Suprapubic skin (tissue), 4 donors: ENCODE results near the gene NETO2. TPM values are rescaled to one million over a fixed set of nuclear protein-coding genes. Genes with fewer than 3 reads are reported as not detected.
A peak's percentile ranks its signal among the peaks of the same experiment; 100 is the strongest.

Experiments used
- DNase-seq, 2 donors: peaks; one replicate each; pipeline ENCODE4 v3.0.0-alpha.2; 2019; ENCODE audit warnings: low spot score in 2 of 2
- H3K27ac ChIP-seq: fragments of 200-600 bp; sonication (generic); one replicate; pipeline ENCODE4 v1.5.1; 2019
- H3K27me3 ChIP-seq: fragments of 200-600 bp; sonication (generic); one replicate; pipeline ENCODE4 v1.5.1; 2019
- H3K36me3 ChIP-seq: fragments of 200-600 bp; sonication (generic); one replicate; pipeline ENCODE4 v1.5.1; 2019
- H3K4me1 ChIP-seq: fragments of 200-600 bp; sonication (generic); one replicate; pipeline ENCODE4 v1.5.1; 2019
- H3K4me3 ChIP-seq: fragments of 200-600 bp; sonication (generic); one replicate; pipeline ENCODE4 v1.5.1; 2019; ENCODE audit warnings: mild to moderate bottlenecking
- H3K9me3 ChIP-seq: fragments of 200-600 bp; sonication (generic); one replicate; pipeline ENCODE4 v1.5.1; 2019
- EP300 ChIP-seq: sonication (generic); formaldehyde crosslinking; IDR thresholded peaks from one replicate; pipeline ENCODE4 v1.6.1; 2017; ENCODE audit warnings: antibody characterized with exemption
- POLR2A ChIP-seq, 2 donors: fragments of 450-650 bp; IDR thresholded peaks; one replicate each; pipeline ENCODE4 v1.6.1; 2017; ENCODE audit warnings: antibody characterized with exemption in 2 of 2, mild to moderate bottlenecking in 2 of 2, moderate library complexity in 2 of 2
- POLR2AphosphoS5 ChIP-seq, 3 donors: sonication (generic); formaldehyde crosslinking; IDR thresholded peaks; one replicate each; pipeline ENCODE4 v1.6.1; 2017; ENCODE audit warnings: antibody characterized with exemption in 3 of 3
- WGBS: methylation state at CpG from one replicate; pipeline ENCODE4 v1.1.5; 2018; 5-methylcytosine and 5-hydroxymethylcytosine counted together
- total RNA-seq, 4 donors: library from RNA; depleted of rRNA; stranded (reverse); fragments of >200 nt; gene quantifications; one replicate each; pipeline ENCODE4 v1.1.0, GENCODE V29; 2016
- TF ChIP-seq, protein P1 (sequence below), 2 donors: fragments of 200-600 bp in 1 of 2; fragments of 450-650 bp in 1 of 2; sonication (generic) in 1 of 2; IDR thresholded peaks; one replicate each; pipeline ENCODE4 v1.5.1; 2016 to 2019; ENCODE audit warnings: antibody characterized with exemption in 2 of 2, mild to moderate bottlenecking in 1 of 2, moderate library complexity in 1 of 2

The NETO2 gene
- total RNA-seq, 4 donors from 2014 or later: 0.24 to 6.0 (median 2.9) TPM

DNA sequence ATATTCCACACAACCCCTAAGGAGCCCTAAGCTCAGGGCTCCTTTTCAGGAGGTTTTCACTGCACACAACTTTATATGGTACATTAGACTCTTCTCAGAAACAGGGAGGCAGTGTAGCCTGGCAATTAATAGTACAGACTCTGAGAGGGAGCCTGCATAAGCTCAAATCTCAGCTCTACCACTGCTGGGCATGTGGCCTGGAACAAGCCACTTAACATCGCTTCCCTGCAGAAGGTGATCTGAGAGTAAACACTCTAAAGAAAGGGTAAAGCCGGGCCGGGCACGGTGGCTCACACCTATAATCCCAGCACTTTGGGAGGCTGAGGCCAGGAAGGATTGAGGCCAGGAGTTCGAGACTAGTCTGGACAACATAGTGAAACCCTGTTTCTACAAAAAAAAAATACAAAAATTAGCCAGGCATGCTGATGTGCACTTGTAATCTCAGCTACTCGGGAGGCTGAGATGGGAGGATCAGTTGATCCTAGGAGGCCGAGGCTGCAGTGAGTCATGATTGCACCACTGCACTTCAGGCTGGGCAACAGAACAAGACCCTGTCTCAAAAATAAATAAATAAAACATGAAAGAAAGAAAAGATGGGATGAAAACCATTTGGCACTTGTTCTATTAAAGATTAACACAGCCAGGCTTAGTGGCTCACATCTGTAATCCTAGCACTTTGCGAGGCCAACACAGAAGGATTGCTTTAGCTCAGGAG, 99.6 kb downstream of the NETO2 start:
- TF ChIP-seq POLR2AphosphoS5 (IDR thresholded peaks at IDR 0.05) (no peak), POLR2A (IDR thresholded peaks at IDR 0.05) (no peak), EP300 (no peak)
- H3K27me3 ChIP-seq: no peaks in the 10 kb centered on the region
- H3K36me3 ChIP-seq: no peaks in the 10 kb centered on the region
- no peaks in the 10 kb centered on the region for H3K4me1 ChIP-seq
- H3K4me3 ChIP-seq: no peak overlapping the region
- no peaks in the 10 kb centered on the region for H3K9me3 ChIP-seq
- 98% methylated on average over 8 of the region's 8 CpGs for WGBS
- DNase-seq: no peak
- no peak overlapping the region for H3K27ac ChIP-seq

DNA sequence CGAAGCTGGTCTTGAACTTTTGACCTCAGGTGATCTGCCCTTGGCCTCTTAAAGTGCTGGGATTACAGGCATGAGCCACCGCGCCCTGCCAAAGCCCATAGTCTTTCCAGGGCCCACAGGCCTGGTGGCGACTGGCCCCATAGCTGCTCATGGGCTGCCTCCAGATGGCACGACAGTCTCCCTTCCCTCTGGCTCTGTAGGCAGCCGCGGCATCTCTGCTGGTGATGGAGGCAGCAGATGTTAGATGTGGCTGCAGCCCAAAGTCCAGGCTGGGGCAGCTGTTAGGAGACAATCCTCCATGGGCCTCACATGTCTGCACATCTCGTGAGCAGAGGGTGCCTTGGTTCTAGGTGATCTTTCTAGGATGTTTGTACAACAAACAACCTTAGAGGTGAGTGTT, 100.5 kb downstream of the NETO2 start:
- peaks cover 2% of the 10 kb centered on the region for H3K4me1 ChIP-seq
- 93% methylated on average over 5 of the region's 8 CpGs for WGBS
- H3K27ac ChIP-seq: no peak overlapping the region
- TF ChIP-seq POLR2A (IDR thresholded peaks at IDR 0.05): no peak
- TF ChIP-seq POLR2AphosphoS5 (IDR thresholded peaks at IDR 0.05): no peak
- TF ChIP-seq, protein P1, sequence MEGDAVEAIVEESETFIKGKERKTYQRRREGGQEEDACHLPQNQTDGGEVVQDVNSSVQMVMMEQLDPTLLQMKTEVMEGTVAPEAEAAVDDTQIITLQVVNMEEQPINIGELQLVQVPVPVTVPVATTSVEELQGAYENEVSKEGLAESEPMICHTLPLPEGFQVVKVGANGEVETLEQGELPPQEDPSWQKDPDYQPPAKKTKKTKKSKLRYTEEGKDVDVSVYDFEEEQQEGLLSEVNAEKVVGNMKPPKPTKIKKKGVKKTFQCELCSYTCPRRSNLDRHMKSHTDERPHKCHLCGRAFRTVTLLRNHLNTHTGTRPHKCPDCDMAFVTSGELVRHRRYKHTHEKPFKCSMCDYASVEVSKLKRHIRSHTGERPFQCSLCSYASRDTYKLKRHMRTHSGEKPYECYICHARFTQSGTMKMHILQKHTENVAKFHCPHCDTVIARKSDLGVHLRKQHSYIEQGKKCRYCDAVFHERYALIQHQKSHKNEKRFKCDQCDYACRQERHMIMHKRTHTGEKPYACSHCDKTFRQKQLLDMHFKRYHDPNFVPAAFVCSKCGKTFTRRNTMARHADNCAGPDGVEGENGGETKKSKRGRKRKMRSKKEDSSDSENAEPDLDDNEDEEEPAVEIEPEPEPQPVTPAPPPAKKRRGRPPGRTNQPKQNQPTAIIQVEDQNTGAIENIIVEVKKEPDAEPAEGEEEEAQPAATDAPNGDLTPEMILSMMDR (IDR thresholded peaks at IDR 0.05): no peak
- no peak for TF ChIP-seq EP300
- no peak overlapping the region for H3K4me3 ChIP-seq
- H3K27me3 ChIP-seq: no peaks in the 10 kb centered on the region
- DNase-seq: no peak
- H3K9me3 ChIP-seq: no peaks in the 10 kb centered on the region
- H3K36me3 ChIP-seq: no peaks in the 10 kb centered on the region

DNA sequence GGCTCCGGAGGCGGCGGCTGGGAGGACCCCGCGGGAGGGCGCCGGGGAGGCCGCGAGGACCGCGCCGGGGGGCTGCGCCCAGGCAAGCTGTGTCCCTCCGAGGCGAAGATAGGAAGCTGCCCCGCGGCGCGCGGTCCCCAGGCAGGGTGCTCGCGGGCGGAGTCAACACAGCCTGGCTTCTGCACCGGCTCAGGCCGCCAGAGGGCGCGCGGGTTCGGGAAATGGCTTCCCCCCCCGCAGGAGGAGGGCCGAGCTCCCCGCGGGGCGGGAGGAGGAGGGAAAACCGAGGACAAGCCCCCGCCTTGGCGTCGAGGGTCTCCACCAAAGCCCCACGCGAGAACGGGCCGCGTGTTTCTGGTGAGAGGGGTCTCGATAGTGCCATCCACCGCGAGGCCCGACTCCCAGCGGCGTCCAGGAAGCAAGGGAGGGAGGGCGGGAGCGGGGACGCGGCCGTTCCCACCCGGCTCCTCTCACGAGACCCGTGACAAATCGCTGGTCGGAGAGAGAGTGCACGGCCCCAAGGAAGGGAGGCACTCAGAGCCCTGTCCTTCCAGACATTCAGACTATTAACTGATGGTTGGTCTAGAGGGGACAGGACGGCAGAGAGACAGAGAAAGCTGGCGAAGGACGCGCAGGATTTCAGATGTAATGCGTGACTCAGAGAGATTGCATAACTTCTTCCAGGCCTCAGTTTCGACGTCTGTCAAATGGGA, 105.8 kb downstream of the NETO2 start:
- Histone ChIP-seq H3K36me3 (no peaks in the 10 kb centered on the region), H3K4me3 (peak overlapping the region; percentile 60), H3K9me3 (no peaks in the 10 kb centered on the region), H3K27ac (no peak overlapping the region), H3K27me3 (no peaks in the 10 kb centered on the region), H3K4me1 (peaks cover 9% of the 10 kb centered on the region)
- 6% methylated on average over 18 of the region's 67 CpGs for WGBS
- TF ChIP-seq, protein P1 (IDR thresholded peaks at IDR 0.05): peak; percentile 62 to 95
- TF ChIP-seq POLR2AphosphoS5 (IDR thresholded peaks at IDR 0.05): peak in 1 of 3 donors; percentile 6
- TF ChIP-seq EP300: no peak
- no peak for TF ChIP-seq POLR2A (IDR thresholded peaks at IDR 0.05)
- DNase-seq: peak; percentile 92 to 94

DNA sequence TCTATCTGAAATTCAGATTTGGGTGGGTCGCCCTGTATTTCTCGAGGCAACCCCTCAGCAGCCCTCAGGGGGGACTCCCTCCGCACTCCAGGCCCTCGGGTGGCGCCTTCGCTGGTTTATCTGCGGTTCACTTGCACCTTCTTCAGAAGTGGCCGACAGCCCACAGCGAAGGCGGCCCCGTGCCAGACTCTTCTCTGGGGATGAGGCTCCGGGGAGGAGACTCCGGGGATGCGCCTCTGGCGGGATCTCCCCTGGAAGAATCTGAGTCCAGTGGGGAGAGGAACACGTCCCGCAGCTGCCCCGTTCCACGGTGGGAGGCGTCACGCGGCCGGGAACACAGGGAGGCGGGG, 106.4 kb downstream of the NETO2 start:
- Histone ChIP-seq H3K36me3 (no peaks in the 10 kb centered on the region), H3K27ac (no peak overlapping the region), H3K9me3 (no peaks in the 10 kb centered on the region), H3K27me3 (no peaks in the 10 kb centered on the region), H3K4me1 (peaks cover 9% of the 10 kb centered on the region), H3K4me3 (peak overlapping the region; percentile 60)
- TF ChIP-seq, protein P1 (IDR thresholded peaks at IDR 0.05): no peak
- TF ChIP-seq EP300 (no peak), POLR2AphosphoS5 (IDR thresholded peaks at IDR 0.05) (no peak), POLR2A (IDR thresholded peaks at IDR 0.05) (no peak)
- peak; percentile 74 to 81 for DNase-seq
- WGBS: 5% methylated on average over 21 of the region's 24 CpGs

DNA sequence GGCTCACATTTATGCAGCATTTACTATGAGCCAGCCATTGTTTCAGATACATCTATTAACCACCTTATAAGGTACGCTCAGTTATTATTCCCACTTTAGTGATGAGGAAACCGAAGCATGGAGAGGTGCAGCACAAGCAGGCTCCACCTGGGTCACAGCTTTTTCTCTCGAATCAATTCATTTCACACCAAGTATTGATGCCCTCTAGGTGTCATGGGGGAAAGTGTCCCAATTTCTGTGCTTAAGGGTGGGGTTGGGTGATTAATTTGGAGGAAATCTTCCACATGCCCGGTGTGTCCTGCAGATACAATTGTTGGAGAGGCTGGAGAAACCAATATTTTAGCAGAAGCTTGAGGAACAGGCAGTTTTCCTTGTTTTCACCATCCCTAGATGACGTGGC, 107.5 kb downstream of the NETO2 start:
- TF ChIP-seq POLR2AphosphoS5 (IDR thresholded peaks at IDR 0.05): no peak
- TF ChIP-seq, protein P1 (IDR thresholded peaks at IDR 0.05): no peak
- TF ChIP-seq POLR2A (IDR thresholded peaks at IDR 0.05): no peak
- TF ChIP-seq EP300: no peak
- WGBS: 85% methylated on average over 5 of the region's 5 CpGs

More for the DNA sequence above, 107.5 kb downstream of the NETO2 start:
- H3K27me3 ChIP-seq: no peaks in the 10 kb centered on the region
- DNase-seq: no peak
- H3K9me3 ChIP-seq: no peaks in the 10 kb centered on the region
- no peaks in the 10 kb centered on the region for H3K36me3 ChIP-seq
- H3K27ac ChIP-seq: no peak overlapping the region
- peaks cover 9% of the 10 kb centered on the region for H3K4me1 ChIP-seq
- H3K4me3 ChIP-seq: no peak overlapping the region
